Neural cell (in vitro differentiated cells): Measurements from ENCODE around the gene GABRB1. TPM values are rescaled to one million over a fixed set of nuclear protein-coding genes. Genes with fewer than 3 reads are reported as not detected.

Experiments used
- H2AFZ ChIP-seq: fragments of 200-600, 300-800 bp; sonication (generic), shearing (Covaris generic); 2 replicates; pipeline ENCODE4 v1.6.0; 2014; ENCODE audit warnings: low read depth, mild to moderate bottlenecking, antibody characterized with exemption, low read length, moderate library complexity
- H3F3A ChIP-seq: fragments of 200-600 bp; shearing (Covaris generic); 2 replicates; pipeline ENCODE4 v1.6.1; 2016; ENCODE audit warnings: mild to moderate bottlenecking, moderate library complexity, mixed read lengths, antibody characterized with exemption, low read length; ENCODE audit not compliant: insufficient read depth, poor library complexity, severe bottlenecking
- H3K27ac ChIP-seq: fragments of 200-600, 300-800 bp; sonication (generic), shearing (Covaris generic); 2 replicates; pipeline ENCODE4 v1.5.1; 2014; ENCODE audit warnings: mild to moderate bottlenecking, low read length, moderate library complexity
- H3K27me3 ChIP-seq: fragments of 300-800, 200-600 bp; sonication (generic), shearing (Covaris generic); 2 replicates; pipeline ENCODE4 v1.6.0; 2014; ENCODE audit warnings: mild to moderate bottlenecking, low read depth, low read length, moderate library complexity; ENCODE audit not compliant: insufficient read depth
- H3K36me3 ChIP-seq: fragments of 300-800, 200-600 bp; sonication (generic), shearing (Covaris generic); 2 replicates; pipeline ENCODE4 v1.5.1; 2014; ENCODE audit warnings: mild to moderate bottlenecking, antibody characterized with exemption, low read length, moderate library complexity; ENCODE audit not compliant: insufficient read depth
- H3K4me2 ChIP-seq: fragments of 300-800, 200-600 bp; sonication (generic), shearing (Covaris generic); 2 replicates; pipeline ENCODE4 v1.6.0; 2014; ENCODE audit warnings: mild to moderate bottlenecking, low read length
- H3K4me3 ChIP-seq: fragments of 300-800, 200-600 bp; sonication (generic), shearing (Covaris generic); 2 replicates; pipeline ENCODE4 v1.5.1; 2014; ENCODE audit warnings: mild to moderate bottlenecking, low read length, moderate library complexity
- H3K79me2 ChIP-seq: fragments of 200-600 bp; shearing (Covaris generic); replicated peaks from 2 replicates; pipeline ENCODE4 v1.6.0; 2014; ENCODE audit warnings: mild to moderate bottlenecking, low read length, moderate library complexity; ENCODE audit not compliant: insufficient read depth
- H3K9ac ChIP-seq: fragments of 300-800, 200-600 bp; sonication (generic), shearing (Covaris generic); 2 replicates; pipeline ENCODE4 v1.6.1; 2016; ENCODE audit warnings: mild to moderate bottlenecking, low read length, mixed read lengths
- H3K9me2 ChIP-seq: fragments of 200-600 bp; shearing (Covaris generic); 2 replicates; pipeline ENCODE4 v1.6.1; 2016; ENCODE audit warnings: mild to moderate bottlenecking, low read length, mixed read lengths; ENCODE audit not compliant: insufficient read depth
- H3K9me3 ChIP-seq: fragments of 200-600, 300-800 bp; sonication (generic), shearing (Covaris generic); 2 replicates; pipeline ENCODE4 v1.6.1; 2016; ENCODE audit warnings: mild to moderate bottlenecking, mixed run types, low read length, moderate library complexity, mixed read lengths
- H4K20me1 ChIP-seq: fragments of 200-600 bp; shearing (Covaris generic); 2 replicates; pipeline ENCODE4 v1.6.1; 2016; ENCODE audit warnings: mild to moderate bottlenecking, mixed run types; ENCODE audit not compliant: insufficient read depth
- EP300 ChIP-seq: fragments of 450-650 bp; conservative IDR thresholded peaks from 2 replicates; pipeline ENCODE4 v1.6.1; 2014; ENCODE audit warnings: antibody characterized with exemption, mild to moderate bottlenecking, moderate library complexity; ENCODE audit not compliant: poor library complexity, severe bottlenecking
- EZH2 ChIP-seq: fragments of 200-600, 300-800 bp; shearing (Covaris generic), sonication (generic); IDR thresholded peaks from 2 replicates; pipeline ENCODE4 v1.6.1; 2014; ENCODE audit warnings: antibody characterized with exemption, low read length, borderline replicate concordance, mild to moderate bottlenecking; ENCODE audit not compliant: insufficient read depth, poor library complexity, severe bottlenecking
- MXI1 ChIP-seq: fragments of 450-650 bp; conservative IDR thresholded peaks from 2 replicates; pipeline ENCODE4 v1.6.1; 2014; ENCODE audit warnings: antibody characterized with exemption, mild to moderate bottlenecking; ENCODE audit not compliant: poor library complexity, severe bottlenecking
- POLR2AphosphoS5 ChIP-seq: IDR thresholded peaks from 2 replicates; pipeline ENCODE4 v1.6.1; 2012
- RAD21 ChIP-seq: fragments of 450-650 bp; conservative IDR thresholded peaks from 2 replicates; pipeline ENCODE4 v1.6.1; 2014; ENCODE audit warnings: antibody characterized with exemption, mild to moderate bottlenecking, moderate library complexity
- REST ChIP-seq: IDR thresholded peaks from 2 replicates; pipeline ENCODE4 v1.6.1; 2012; ENCODE audit warnings: borderline replicate concordance
- SMC3 ChIP-seq: fragments of 450-650 bp; conservative IDR thresholded peaks from 2 replicates; pipeline ENCODE4 v1.6.1; 2014; ENCODE audit warnings: antibody characterized with exemption, mild to moderate bottlenecking, moderate library complexity; ENCODE audit not compliant: poor library complexity
- TAF1 ChIP-seq: IDR thresholded peaks from 2 replicates; pipeline ENCODE4 v1.6.1; 2012; ENCODE audit warnings: low read depth
- polyA plus RNA-seq: library from polyadenylated mRNA; depleted of rRNA; stranded (reverse); fragments of >200 nt; gene quantifications from 2 replicates; pipeline ENCODE4 v1.2.3, GENCODE V29; 2014
- TF ChIP-seq, protein P1 (sequence below): fragments of 450-650 bp; IDR thresholded peaks from 2 replicates; pipeline ENCODE4 v1.5.1; 2014; ENCODE audit warnings: antibody characterized with exemption, mild to moderate bottlenecking, moderate library complexity; ENCODE audit not compliant: poor library complexity, severe bottlenecking

GABRB1 gene
- polyA plus RNA-seq, 1 donor from 2014 or later: 1.0 TPM

GRCh38 chr4:47213539-47213938 is 182.2 kb downstream of the GABRB1 start:
- peak overlapping the region; percentile 10 for H3K4me2 ChIP-seq
- H2AFZ ChIP-seq: no peak overlapping the region
- peak overlapping the region; percentile 32 for H3K9ac ChIP-seq

GRCh38 chr4:47213971-47214370 is 182.6 kb downstream of the GABRB1 start:
- peak overlapping the region; percentile 58 for H3K27ac ChIP-seq
- H2AFZ ChIP-seq: peak overlapping the region; percentile 10
- H3K9ac ChIP-seq: peak overlapping the region; percentile 17

More at GRCh38 chr4:47213539-47213938, 182.2 kb downstream of the GABRB1 start:
- Histone ChIP-seq H3K27ac (peak overlapping the region; percentile 58), H3K4me3 (no peak overlapping the region), H3K27me3 (no peaks in the 10 kb centered on the region), H3K36me3 (no peaks in the 10 kb centered on the region), H3K79me2 (no peaks in the 10 kb centered on the region), H3K9me2 (no peaks in the 10 kb centered on the region), H3F3A (peaks cover 3% of the 10 kb centered on the region), H4K20me1 (no peaks in the 10 kb centered on the region), H3K9me3 (no peaks in the 10 kb centered on the region)
- no peak for TF ChIP-seq RAD21
- TF ChIP-seq SMC3: no peak
- TF ChIP-seq REST: no peak
- no peak for TF ChIP-seq POLR2AphosphoS5
- no peak for TF ChIP-seq EZH2
- TF ChIP-seq, protein P1, sequence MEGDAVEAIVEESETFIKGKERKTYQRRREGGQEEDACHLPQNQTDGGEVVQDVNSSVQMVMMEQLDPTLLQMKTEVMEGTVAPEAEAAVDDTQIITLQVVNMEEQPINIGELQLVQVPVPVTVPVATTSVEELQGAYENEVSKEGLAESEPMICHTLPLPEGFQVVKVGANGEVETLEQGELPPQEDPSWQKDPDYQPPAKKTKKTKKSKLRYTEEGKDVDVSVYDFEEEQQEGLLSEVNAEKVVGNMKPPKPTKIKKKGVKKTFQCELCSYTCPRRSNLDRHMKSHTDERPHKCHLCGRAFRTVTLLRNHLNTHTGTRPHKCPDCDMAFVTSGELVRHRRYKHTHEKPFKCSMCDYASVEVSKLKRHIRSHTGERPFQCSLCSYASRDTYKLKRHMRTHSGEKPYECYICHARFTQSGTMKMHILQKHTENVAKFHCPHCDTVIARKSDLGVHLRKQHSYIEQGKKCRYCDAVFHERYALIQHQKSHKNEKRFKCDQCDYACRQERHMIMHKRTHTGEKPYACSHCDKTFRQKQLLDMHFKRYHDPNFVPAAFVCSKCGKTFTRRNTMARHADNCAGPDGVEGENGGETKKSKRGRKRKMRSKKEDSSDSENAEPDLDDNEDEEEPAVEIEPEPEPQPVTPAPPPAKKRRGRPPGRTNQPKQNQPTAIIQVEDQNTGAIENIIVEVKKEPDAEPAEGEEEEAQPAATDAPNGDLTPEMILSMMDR: no peak
- TF ChIP-seq MXI1: no peak
- TF ChIP-seq EP300: no peak

More at GRCh38 chr4:47213971-47214370, 182.6 kb downstream of the GABRB1 start:
- Histone ChIP-seq H3K36me3 (no peaks in the 10 kb centered on the region), H4K20me1 (no peaks in the 10 kb centered on the region), H3F3A (no peaks in the 10 kb centered on the region), H3K4me2 (peak overlapping the region; percentile 10), H3K9me2 (no peaks in the 10 kb centered on the region), H3K79me2 (no peaks in the 10 kb centered on the region), H3K27me3 (no peaks in the 10 kb centered on the region), H3K9me3 (no peaks in the 10 kb centered on the region), H3K4me3 (no peak overlapping the region)
- no peak for TF ChIP-seq POLR2AphosphoS5
- TF ChIP-seq REST: no peak
- no peak for TF ChIP-seq MXI1
- no peak for TF ChIP-seq RAD21
- TF ChIP-seq TAF1: no peak
- peak; percentile 37 for TF ChIP-seq EP300
- TF ChIP-seq SMC3: no peak
